ENCODE measurements around the gene MAGEA4. TPM values are rescaled to one million over a fixed set of nuclear protein-coding genes. Genes with fewer than 3 reads are reported as not detected.
A peak's percentile ranks its signal among the peaks of the same experiment; 100 is the strongest.

Gene MAGEA4
- total RNA-seq, 1 donor: not detected

DNA sequence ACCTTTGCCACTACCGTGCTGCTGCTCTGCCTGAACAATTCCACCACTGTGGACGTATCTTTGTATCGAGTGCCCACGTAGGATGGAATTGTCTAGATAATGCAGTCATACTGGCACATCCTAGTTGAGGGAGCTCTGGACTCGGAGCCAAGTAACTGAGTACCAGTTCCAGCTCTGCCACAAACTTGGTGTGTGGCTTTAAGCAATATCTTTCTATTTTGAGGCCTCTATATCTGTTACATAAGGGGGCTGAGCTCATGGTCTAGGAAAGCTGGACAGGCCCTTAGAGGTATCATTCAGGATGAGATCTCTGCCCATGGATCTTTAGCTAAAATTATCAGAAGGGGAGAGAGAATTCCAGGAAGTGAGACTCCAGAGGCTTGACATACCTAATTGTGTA, 49.3 kb downstream of the MAGEA4 start:
- H3K36me3 ChIP-seq (ENCODE audit: insufficient read depth, low read length): peaks cover 63% of the 10 kb centered on the region
- no peaks in the 10 kb centered on the region for H4K20me1 ChIP-seq (ENCODE audit: insufficient read depth, low read length)
- TF ChIP-seq, protein P1, sequence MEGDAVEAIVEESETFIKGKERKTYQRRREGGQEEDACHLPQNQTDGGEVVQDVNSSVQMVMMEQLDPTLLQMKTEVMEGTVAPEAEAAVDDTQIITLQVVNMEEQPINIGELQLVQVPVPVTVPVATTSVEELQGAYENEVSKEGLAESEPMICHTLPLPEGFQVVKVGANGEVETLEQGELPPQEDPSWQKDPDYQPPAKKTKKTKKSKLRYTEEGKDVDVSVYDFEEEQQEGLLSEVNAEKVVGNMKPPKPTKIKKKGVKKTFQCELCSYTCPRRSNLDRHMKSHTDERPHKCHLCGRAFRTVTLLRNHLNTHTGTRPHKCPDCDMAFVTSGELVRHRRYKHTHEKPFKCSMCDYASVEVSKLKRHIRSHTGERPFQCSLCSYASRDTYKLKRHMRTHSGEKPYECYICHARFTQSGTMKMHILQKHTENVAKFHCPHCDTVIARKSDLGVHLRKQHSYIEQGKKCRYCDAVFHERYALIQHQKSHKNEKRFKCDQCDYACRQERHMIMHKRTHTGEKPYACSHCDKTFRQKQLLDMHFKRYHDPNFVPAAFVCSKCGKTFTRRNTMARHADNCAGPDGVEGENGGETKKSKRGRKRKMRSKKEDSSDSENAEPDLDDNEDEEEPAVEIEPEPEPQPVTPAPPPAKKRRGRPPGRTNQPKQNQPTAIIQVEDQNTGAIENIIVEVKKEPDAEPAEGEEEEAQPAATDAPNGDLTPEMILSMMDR (IDR thresholded peaks at IDR 0.05; ENCODE audit: extremely low read depth, low read depth, low read length): no peak
- H3K4me1 ChIP-seq (ENCODE audit: insufficient read depth, low read length): no peaks in the 10 kb centered on the region
- H3K4me3 ChIP-seq (ENCODE audit: insufficient read depth, low read length): no peak overlapping the region
- H3K79me2 ChIP-seq (ENCODE audit: insufficient read depth, low read length): no peaks in the 10 kb centered on the region
- H3K27me3 ChIP-seq (ENCODE audit: insufficient read depth, low read length): no peaks in the 10 kb centered on the region
- no peak overlapping the region for H2AFZ ChIP-seq (ENCODE audit: low read length)
- no peaks in the 10 kb centered on the region for H3K9me3 ChIP-seq (ENCODE audit: low read depth, low read length)
- H3K27ac ChIP-seq (ENCODE audit: low read depth, low read length): no peak overlapping the region
- DNase-seq (ENCODE audit: insufficient read length, low spot score, missing footprints): no peak
- H3K4me2 ChIP-seq (ENCODE audit: insufficient read depth, low read length): no peak overlapping the region

DNA sequence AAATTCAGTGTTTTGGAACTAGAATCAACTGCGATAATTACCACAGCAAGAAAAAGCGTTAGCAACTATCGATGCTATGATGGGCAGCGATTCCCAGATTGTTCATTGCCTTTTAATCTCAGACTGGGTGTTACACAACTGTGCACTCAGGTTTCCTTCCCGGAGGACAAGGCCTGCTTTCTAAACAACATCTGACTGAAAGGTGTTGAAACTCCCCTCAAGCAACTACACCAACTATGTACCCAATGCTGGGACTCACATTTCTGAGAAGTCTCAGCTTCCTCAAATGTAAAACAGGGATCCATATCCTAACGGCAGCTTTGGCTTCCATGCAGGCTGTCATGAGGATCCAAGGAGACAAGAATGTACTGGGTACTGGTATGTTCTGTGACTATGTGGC, 53.5 kb downstream of the MAGEA4 start:
- H3K27me3 ChIP-seq (ENCODE audit: insufficient read depth, low read length): no peaks in the 10 kb centered on the region

DNA sequence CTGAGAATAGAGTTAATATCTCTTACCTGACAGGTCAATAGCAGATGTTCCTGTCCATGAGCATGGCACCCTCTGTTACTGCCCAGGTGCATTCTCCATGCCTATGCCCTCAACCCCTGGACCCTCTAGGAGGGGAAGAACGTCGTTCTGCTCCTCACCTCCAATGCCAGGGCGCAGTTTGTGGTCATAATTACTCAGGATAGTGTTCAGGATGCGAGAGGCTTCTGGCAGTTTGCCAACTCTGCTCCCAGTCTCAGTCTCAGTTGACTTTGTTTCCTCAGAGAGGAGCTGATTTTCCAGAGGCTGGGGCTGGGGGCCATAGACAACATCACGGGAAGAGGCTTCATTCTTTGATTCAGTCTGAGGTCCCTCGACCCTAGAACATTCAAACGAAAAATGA, 57.3 kb downstream of the MAGEA4 start:
- Histone ChIP-seq H3K9me3 (ENCODE audit: low read depth, low read length) (no peaks in the 10 kb centered on the region), H3K36me3 (ENCODE audit: insufficient read depth, low read length) (peaks cover 33% of the 10 kb centered on the region), H3K27ac (ENCODE audit: low read depth, low read length) (peak overlapping the region; percentile 62), H2AFZ (ENCODE audit: low read length) (no peak overlapping the region), H3K79me2 (ENCODE audit: insufficient read depth, low read length) (peaks cover 27% of the 10 kb centered on the region), H3K27me3 (ENCODE audit: insufficient read depth, low read length) (no peaks in the 10 kb centered on the region), H3K4me3 (ENCODE audit: insufficient read depth, low read length) (no peak overlapping the region), H3K4me2 (ENCODE audit: insufficient read depth, low read length) (peak overlapping the region; percentile 89), H3K4me1 (ENCODE audit: insufficient read depth, low read length) (peaks cover 19% of the 10 kb centered on the region), H4K20me1 (ENCODE audit: insufficient read depth, low read length) (peaks cover 12% of the 10 kb centered on the region)
- TF ChIP-seq, protein P1 (IDR thresholded peaks at IDR 0.05; ENCODE audit: extremely low read depth, low read depth, low read length): no peak
- no peak for DNase-seq (ENCODE audit: insufficient read length, low spot score, missing footprints)

More for the DNA sequence above, 53.5 kb downstream of the MAGEA4 start:
- Histone ChIP-seq H3K4me1 (ENCODE audit: insufficient read depth, low read length) (peaks cover 7% of the 10 kb centered on the region), H3K4me2 (ENCODE audit: insufficient read depth, low read length) (no peak overlapping the region), H3K36me3 (ENCODE audit: insufficient read depth, low read length) (peaks cover 46% of the 10 kb centered on the region), H3K4me3 (ENCODE audit: insufficient read depth, low read length) (no peak overlapping the region), H4K20me1 (ENCODE audit: insufficient read depth, low read length) (no peaks in the 10 kb centered on the region), H3K79me2 (ENCODE audit: insufficient read depth, low read length) (no peaks in the 10 kb centered on the region), H3K27ac (ENCODE audit: low read depth, low read length) (no peak overlapping the region), H2AFZ (ENCODE audit: low read length) (no peak overlapping the region), H3K9me3 (ENCODE audit: low read depth, low read length) (no peaks in the 10 kb centered on the region)
- TF ChIP-seq, protein P1 (IDR thresholded peaks at IDR 0.05; ENCODE audit: extremely low read depth, low read depth, low read length): no peak
- no peak for DNase-seq (ENCODE audit: insufficient read length, low spot score, missing footprints)

DNA sequence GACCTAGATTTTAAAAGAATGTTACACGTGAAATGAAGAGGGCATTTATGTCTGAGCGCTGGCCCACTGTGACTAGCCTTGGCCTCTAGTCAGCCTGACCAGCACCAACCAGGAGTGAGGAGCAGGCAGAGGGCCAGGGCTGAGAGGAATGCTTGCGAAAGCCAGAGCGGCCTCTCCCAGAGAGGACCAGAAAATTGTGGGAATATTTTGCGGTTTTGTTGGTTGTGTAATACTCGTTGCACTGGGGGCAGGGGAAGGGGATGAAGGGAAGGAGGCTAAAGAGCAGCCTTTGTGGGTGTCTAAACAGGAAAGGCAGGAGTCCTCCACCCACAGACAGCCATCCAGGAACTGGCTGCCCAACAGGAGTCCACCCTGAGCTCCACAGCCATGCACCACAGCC, 58.0 kb downstream of the MAGEA4 start:
- Histone ChIP-seq H3K4me3 (ENCODE audit: insufficient read depth, low read length) (peak overlapping the region; percentile 38), H3K27me3 (ENCODE audit: insufficient read depth, low read length) (no peaks in the 10 kb centered on the region), H3K79me2 (ENCODE audit: insufficient read depth, low read length) (peaks cover 27% of the 10 kb centered on the region), H3K4me1 (ENCODE audit: insufficient read depth, low read length) (peaks cover 19% of the 10 kb centered on the region), H3K36me3 (ENCODE audit: insufficient read depth, low read length) (peaks cover 33% of the 10 kb centered on the region), H3K9me3 (ENCODE audit: low read depth, low read length) (no peaks in the 10 kb centered on the region), H3K4me2 (ENCODE audit: insufficient read depth, low read length) (peak overlapping the region; percentile 89), H4K20me1 (ENCODE audit: insufficient read depth, low read length) (peaks cover 12% of the 10 kb centered on the region), H2AFZ (ENCODE audit: low read length) (no peak overlapping the region), H3K27ac (ENCODE audit: low read depth, low read length) (peak overlapping the region; percentile 62)
- DNase-seq (ENCODE audit: insufficient read length, low spot score, missing footprints): peak; percentile 94
- TF ChIP-seq, protein P1 (IDR thresholded peaks at IDR 0.05; ENCODE audit: extremely low read depth, low read depth, low read length): no peak
